HG02938 (cell line): ENCODE results near the gene SLAIN2.

ENCODE experiments used
- ATAC-seq: cut with Tn5 transposase; IDR thresholded peaks from one replicate; pipeline ENCODE4 v1.9.1; 2021; ENCODE audit warnings: mild to moderate bottlenecking, moderate library complexity; ENCODE audit not compliant: unreplicated experiment

The SLAIN2 gene

GRCh38 chr4:48369248-48369647 is 27.9 kb downstream of the SLAIN2 start:
- ATAC-seq: no peak

GRCh38 chr4:48369771-48370170 is 28.4 kb downstream of the SLAIN2 start:
- no peak for ATAC-seq

GRCh38 chr4:48370260-48371134 is 29.2 kb downstream of the SLAIN2 start:
- ATAC-seq: no peak

- ATAC-seq: no peak
Observed at GRCh38 chr4:48372272-48372671, 30.9 kb downstream of the SLAIN2 start.

- no peak for ATAC-seq
Observed at GRCh38 chr4:48375651-48376304, 34.4 kb downstream of the SLAIN2 start.

- no peak for ATAC-seq
Observed at GRCh38 chr4:48379587-48380180, 38.4 kb downstream of the SLAIN2 start.

- no peak for ATAC-seq
Observed at GRCh38 chr4:48380583-48381167, 39.3 kb downstream of the SLAIN2 start.

- ATAC-seq: no peak
Observed at GRCh38 chr4:48388525-48389154, 47.3 kb downstream of the SLAIN2 start.

- no peak for ATAC-seq
Observed at GRCh38 chr4:48396043-48396442, 54.7 kb downstream of the SLAIN2 start.

GRCh38 chr4:48400416-48400815 is 59.1 kb downstream of the SLAIN2 start:
- ATAC-seq: no peak

- ATAC-seq: no peak
Observed at GRCh38 chr4:48403358-48403757, 62.0 kb downstream of the SLAIN2 start.

GRCh38 chr4:48403779-48404178 is 62.5 kb downstream of the SLAIN2 start:
- ATAC-seq: no peak

- ATAC-seq: no peak
Observed at GRCh38 chr4:48405924-48406323, 64.6 kb downstream of the SLAIN2 start.

GRCh38 chr4:48409203-48409602 is 67.9 kb downstream of the SLAIN2 start:
- no peak for ATAC-seq

- no peak for ATAC-seq
Observed at GRCh38 chr4:48410812-48411211, 69.5 kb downstream of the SLAIN2 start.

- no peak for ATAC-seq
Observed at GRCh38 chr4:48420144-48420543, 78.8 kb downstream of the SLAIN2 start.

GRCh38 chr4:48421101-48421500 is 79.8 kb downstream of the SLAIN2 start:
- ATAC-seq: no peak

GRCh38 chr4:48428926-48429325 is 87.6 kb downstream of the SLAIN2 start:
- ATAC-seq: no peak

- ATAC-seq: no peak
Observed at GRCh38 chr4:48429709-48430474, 88.6 kb downstream of the SLAIN2 start.

- ATAC-seq: no peak
Observed at GRCh38 chr4:48431401-48431800, 90.1 kb downstream of the SLAIN2 start.
